CD8-positive, alpha-beta memory T cell (primary cell): ENCODE data around the gene SCFD2. TPM values are rescaled to one million over a fixed set of nuclear protein-coding genes. Genes with fewer than 3 reads are reported as not detected.
A peak's percentile ranks its signal among the peaks of the same experiment; 100 is the strongest.
"Not testable (repeated sequence)": the region's sequence is repeated elsewhere in the genome, so short reads cannot be mapped to it uniquely, and the experiment has no call there.

Source experiments
- CTCF ChIA-PET: fragments of 350-600 bp; sonication (Branson Sonifier 250); formaldehyde crosslinking; loops from one replicate; lab custom pipeline; 2021; ENCODE audit warnings: antibody characterized with exemption; lab: Charles Lee
- POLR2A ChIA-PET: fragments of 350-600 bp; sonication (Branson Sonifier 250); formaldehyde crosslinking; loops from one replicate; lab custom pipeline; 2021; ENCODE audit warnings: antibody characterized with exemption; lab: Charles Lee
- DNase-seq, 5 donors: peaks; one replicate each; pipeline versions ENCODE4 v3.0.0 to v3.0.0-alpha.2; 2020 to 2022; ENCODE audit warnings: mixed read lengths in 1 of 5
- H3K27ac ChIP-seq: one replicate; pipeline ENCODE4 v1.7.0; 2013; ENCODE audit warnings: low read depth, mild to moderate bottlenecking, low read length, moderate library complexity
- H3K27me3 ChIP-seq: 2 replicates; pipeline ENCODE4 v1.7.0; 2013; ENCODE audit warnings: low read length, mild to moderate bottlenecking; ENCODE audit not compliant: insufficient read depth, poor library complexity, severe bottlenecking
- H3K36me3 ChIP-seq: 2 replicates; pipeline ENCODE4 v1.7.0; 2013; ENCODE audit warnings: mild to moderate bottlenecking, low read length, moderate library complexity; ENCODE audit not compliant: insufficient read depth
- H3K4me1 ChIP-seq: 2 replicates; pipeline ENCODE4 v1.7.0; 2013; ENCODE audit warnings: mild to moderate bottlenecking, low read length, moderate library complexity; ENCODE audit not compliant: insufficient read depth
- H3K4me3 ChIP-seq: 2 replicates; pipeline ENCODE4 v1.7.0; 2013; ENCODE audit warnings: mild to moderate bottlenecking, low read length
- H3K9me3 ChIP-seq: 2 replicates; pipeline ENCODE4 v1.7.0; 2013; ENCODE audit warnings: mild to moderate bottlenecking, low read length
- H3K27ac Mint-ChIP-seq, 8 donors: one replicate each; pipeline ENCODE4 v1.8.0; 2020 to 2021; ENCODE audit warnings: mixed read lengths in 8 of 8, mild to moderate bottlenecking in 6 of 8, inconsistent platforms in 3 of 8, moderate library complexity in 3 of 8
- H3K27me3 Mint-ChIP-seq, 2 donors: one replicate each; pipeline ENCODE4 v1.8.0; 2020 to 2021; ENCODE audit warnings: mixed read lengths in 2 of 2, mild to moderate bottlenecking in 1 of 2, moderate library complexity in 1 of 2
- H3K36me3 Mint-ChIP-seq, 3 donors: one replicate each; pipeline ENCODE4 v1.8.0; 2020 to 2021; ENCODE audit warnings: mixed read lengths in 3 of 3, inconsistent platforms in 1 of 3, mild to moderate bottlenecking in 1 of 3
- H3K4me1 Mint-ChIP-seq, 3 donors: one replicate each; pipeline ENCODE4 v1.8.0; 2020 to 2021; ENCODE audit warnings: mixed read lengths in 3 of 3, inconsistent platforms in 1 of 3, mild to moderate bottlenecking in 1 of 3
- H3K4me3 Mint-ChIP-seq, 7 donors: one replicate each; pipeline ENCODE4 v1.8.0; 2020 to 2021; ENCODE audit warnings: mixed read lengths in 7 of 7, mild to moderate bottlenecking in 6 of 7, moderate library complexity in 4 of 7, inconsistent platforms in 2 of 7
- H3K9me3 Mint-ChIP-seq, 5 donors: one replicate each; pipeline ENCODE4 v1.8.0; 2020 to 2022; ENCODE audit warnings: mixed read lengths in 5 of 5, mild to moderate bottlenecking in 3 of 5, moderate library complexity in 2 of 5, inconsistent platforms in 1 of 5
- polyA plus RNA-seq: library from polyadenylated mRNA; unstranded; fragments of 300-500 nt; fragmentation: Illumina TruSeq; gene quantifications from one replicate; pipeline ENCODE4 v1.2.3, GENCODE V29; 2021
- total RNA-seq, 2 experiments: library from RNA; stranded (reverse); gene quantifications; one replicate each; pipeline ENCODE4 v1.2.3, GENCODE V29; 2021

Gene SCFD2
- total and polyA plus RNA-seq, 3 experiments from 2014 or later, result 18.1 to 29.1 (median 25.7) TPM

GRCh38 chr4:52994567-52994966 lies 371.3 kb downstream of the SCFD2 start:
- no peak overlapping the region for H3K4me3 Mint-ChIP-seq
- Histone ChIP-seq H3K27me3 (no peaks in the 10 kb centered on the region), H3K9me3 (no peaks in the 10 kb centered on the region), H3K36me3 (no peaks in the 10 kb centered on the region), H3K27ac (no peak overlapping the region), H3K4me1 (no peaks in the 10 kb centered on the region), H3K4me3 (no peak overlapping the region)
- no peak overlapping the region for H3K27ac Mint-ChIP-seq
- peaks cover 0 to 1% (median 0%) of the 10 kb centered on the region in 3 donors for H3K4me1 Mint-ChIP-seq
- peaks cover 2 to 5% (median 5%) of the 10 kb centered on the region in 3 donors for H3K36me3 Mint-ChIP-seq
- no peaks in the 10 kb centered on the region for H3K9me3 Mint-ChIP-seq
- ChIA-PET CTCF (no interaction called here), POLR2A (no interaction called here)
- DNase-seq, result no peak
- no peaks in the 10 kb centered on the region for H3K27me3 Mint-ChIP-seq

- no peaks in the 10 kb centered on the region for H3K4me1 ChIP-seq
- H3K4me3 Mint-ChIP-seq, result no peak overlapping the region
- H3K27me3 Mint-ChIP-seq, result no peaks in the 10 kb centered on the region
- no peaks in the 10 kb centered on the region for H3K27me3 ChIP-seq
- DNase-seq, result no peak
- H3K36me3 ChIP-seq, result no peaks in the 10 kb centered on the region
- H3K4me1 Mint-ChIP-seq, result peaks cover 0 to 1% (median 0%) of the 10 kb centered on the region in 3 donors
- ChIA-PET POLR2A (no interaction called here), CTCF (no interaction called here)
- no peak overlapping the region for H3K4me3 ChIP-seq
- no peak overlapping the region for H3K27ac ChIP-seq
- peaks cover 0 to 2% (median 2%) of the 10 kb centered on the region in 3 donors for H3K36me3 Mint-ChIP-seq
- no peak overlapping the region for H3K27ac Mint-ChIP-seq
- H3K9me3 ChIP-seq, result no peaks in the 10 kb centered on the region
- no peaks in the 10 kb centered on the region for H3K9me3 Mint-ChIP-seq
Measured at GRCh38 chr4:52993771-52994170, 372.1 kb downstream of the SCFD2 start.

GRCh38 chr4:52992551-52992950 lies 373.3 kb downstream of the SCFD2 start:
- H3K9me3 ChIP-seq, H3K4me1 Mint-ChIP-seq, CTCF ChIA-PET, DNase-seq, H3K27ac ChIP-seq, H3K4me1 ChIP-seq, H3K27ac Mint-ChIP-seq, H3K4me3 ChIP-seq, H3K27me3 Mint-ChIP-seq, H3K27me3 ChIP-seq, H3K36me3 ChIP-seq, H3K9me3 Mint-ChIP-seq, POLR2A ChIA-PET, H3K36me3 Mint-ChIP-seq, H3K4me3 Mint-ChIP-seq: not testable (repeated sequence)

GRCh38 chr4:52991472-52991871 lies 374.4 kb downstream of the SCFD2 start:
- Histone ChIP-seq H3K27ac (no peak overlapping the region), H3K9me3 (no peaks in the 10 kb centered on the region), H3K4me3 (no peak overlapping the region), H3K4me1 (no peaks in the 10 kb centered on the region), H3K36me3 (no peaks in the 10 kb centered on the region), H3K27me3 (no peaks in the 10 kb centered on the region)
- no peak for DNase-seq
- peaks cover 0 to 5% (median 2%) of the 10 kb centered on the region in 3 donors for H3K36me3 Mint-ChIP-seq
- ChIA-PET POLR2A (no interaction called here), CTCF (no interaction called here)
- H3K27ac Mint-ChIP-seq, result peak overlapping the region in 1 of 8 donors; percentile 28
- H3K9me3 Mint-ChIP-seq, result no peaks in the 10 kb centered on the region
- H3K27me3 Mint-ChIP-seq, result no peaks in the 10 kb centered on the region
- H3K4me3 Mint-ChIP-seq, result no peak overlapping the region
- peaks cover 0 to 1% (median 0%) of the 10 kb centered on the region in 3 donors for H3K4me1 Mint-ChIP-seq

GRCh38 chr4:52990706-52991105 lies 375.2 kb downstream of the SCFD2 start:
- H3K9me3 ChIP-seq, result no peaks in the 10 kb centered on the region
- Mint-ChIP-seq H3K27ac (peak overlapping the region in 1 of 8 donors; percentile 30), H3K9me3 (no peaks in the 10 kb centered on the region), H3K4me1 (no peaks in the 10 kb centered on the region), H3K27me3 (no peaks in the 10 kb centered on the region), H3K36me3 (peaks cover 0 to 5% (median 0%) of the 10 kb centered on the region in 3 donors), H3K4me3 (no peak overlapping the region)
- ChIA-PET CTCF (no interaction called here), POLR2A (no interaction called here)
- H3K36me3 ChIP-seq, result no peaks in the 10 kb centered on the region
- H3K27me3 ChIP-seq, result no peaks in the 10 kb centered on the region
- H3K27ac ChIP-seq, result no peak overlapping the region
- no peaks in the 10 kb centered on the region for H3K4me1 ChIP-seq
- no peak for DNase-seq
- H3K4me3 ChIP-seq, result no peak overlapping the region

- H3K9me3 Mint-ChIP-seq, result no peaks in the 10 kb centered on the region
- H3K27me3 Mint-ChIP-seq, result no peaks in the 10 kb centered on the region
- H3K4me1 Mint-ChIP-seq, result no peaks in the 10 kb centered on the region
- H3K27ac Mint-ChIP-seq, result no peak overlapping the region
- no peak overlapping the region for H3K27ac ChIP-seq
- no peaks in the 10 kb centered on the region for H3K27me3 ChIP-seq
- H3K36me3 ChIP-seq, result no peaks in the 10 kb centered on the region
- ChIA-PET POLR2A (no interaction called here), CTCF (no interaction called here)
- H3K4me1 ChIP-seq, result no peaks in the 10 kb centered on the region
- peaks cover 0 to 5% (median 0%) of the 10 kb centered on the region in 3 donors for H3K36me3 Mint-ChIP-seq
- no peak for DNase-seq
- H3K9me3 ChIP-seq, result no peaks in the 10 kb centered on the region
- no peak overlapping the region for H3K4me3 ChIP-seq
- no peak overlapping the region for H3K4me3 Mint-ChIP-seq
Measured at GRCh38 chr4:52989865-52990264, 376.0 kb downstream of the SCFD2 start.

- Histone ChIP-seq H3K9me3 (no peaks in the 10 kb centered on the region), H3K27me3 (no peaks in the 10 kb centered on the region), H3K4me3 (no peak overlapping the region), H3K27ac (no peak overlapping the region), H3K4me1 (no peaks in the 10 kb centered on the region), H3K36me3 (no peaks in the 10 kb centered on the region)
- no peaks in the 10 kb centered on the region for H3K4me1 Mint-ChIP-seq
- H3K27me3 Mint-ChIP-seq, result no peaks in the 10 kb centered on the region
- H3K4me3 Mint-ChIP-seq, result no peak overlapping the region
- CTCF ChIA-PET, result no interaction called here
- H3K36me3 Mint-ChIP-seq, result peaks cover 0 to 5% (median 0%) of the 10 kb centered on the region in 3 donors
- DNase-seq, result no peak
- H3K9me3 Mint-ChIP-seq, result no peaks in the 10 kb centered on the region
- H3K27ac Mint-ChIP-seq, result no peak overlapping the region
- POLR2A ChIA-PET, result no interaction called here
Measured at GRCh38 chr4:52987392-52988056, 378.3 kb downstream of the SCFD2 start.

GRCh38 chr4:52984462-52984881 lies 381.4 kb downstream of the SCFD2 start:
- no peak for DNase-seq
- H3K4me3 ChIP-seq, result no peak overlapping the region
- H3K36me3 Mint-ChIP-seq, result peaks cover 0 to 3% (median 0%) of the 10 kb centered on the region in 3 donors
- ChIA-PET CTCF (no interaction called here), POLR2A (no interaction called here)
- H3K27me3 Mint-ChIP-seq, result no peaks in the 10 kb centered on the region
- H3K9me3 ChIP-seq, result no peaks in the 10 kb centered on the region
- peak overlapping the region in 1 of 8 donors; percentile 7 for H3K27ac Mint-ChIP-seq
- H3K4me1 ChIP-seq, result no peaks in the 10 kb centered on the region
- no peaks in the 10 kb centered on the region for H3K4me1 Mint-ChIP-seq
- H3K27me3 ChIP-seq, result no peaks in the 10 kb centered on the region
- no peak overlapping the region for H3K4me3 Mint-ChIP-seq
- no peaks in the 10 kb centered on the region for H3K36me3 ChIP-seq
- H3K9me3 Mint-ChIP-seq, result no peaks in the 10 kb centered on the region
- H3K27ac ChIP-seq, result no peak overlapping the region
